Activated T-helper 9 cell treated with anti-CD3 and anti-CD28 coated beads, Interleukin-2, amount 50 U/mL, for 16 hours (primary cell): ENCODE data around the gene PLPP1.
"Not testable (repeated sequence)": the region's sequence is repeated elsewhere in the genome, so short reads cannot be mapped to it uniquely, and the experiment has no call there.

Experiments used
- DNase-seq: peaks from one replicate; pipeline ENCODE4 v3.0.0-alpha.2; 2020; ENCODE audit warnings: low read depth

PLPP1 gene

DNA sequence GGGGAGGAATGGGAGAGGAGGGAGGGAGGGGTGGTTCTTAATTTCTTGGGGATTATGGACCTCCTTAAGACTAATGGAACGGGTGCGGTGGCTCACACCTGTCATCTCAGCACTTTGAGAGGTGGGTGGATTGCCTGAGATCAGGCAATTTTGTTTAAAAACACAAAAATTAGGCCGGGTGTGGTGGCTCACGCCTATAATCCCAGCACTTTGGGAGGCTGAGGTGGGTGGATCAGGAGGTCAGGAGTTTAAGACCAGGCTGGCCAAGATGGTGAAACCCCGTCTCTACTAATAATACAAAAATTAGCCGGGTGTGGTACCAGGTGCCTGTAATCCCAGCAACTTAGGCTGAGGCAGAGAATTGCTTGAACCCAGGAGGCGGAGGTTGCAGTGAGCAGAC lies 30.8 kb downstream of the PLPP1 start:
- not testable (repeated sequence) for DNase-seq

DNA sequence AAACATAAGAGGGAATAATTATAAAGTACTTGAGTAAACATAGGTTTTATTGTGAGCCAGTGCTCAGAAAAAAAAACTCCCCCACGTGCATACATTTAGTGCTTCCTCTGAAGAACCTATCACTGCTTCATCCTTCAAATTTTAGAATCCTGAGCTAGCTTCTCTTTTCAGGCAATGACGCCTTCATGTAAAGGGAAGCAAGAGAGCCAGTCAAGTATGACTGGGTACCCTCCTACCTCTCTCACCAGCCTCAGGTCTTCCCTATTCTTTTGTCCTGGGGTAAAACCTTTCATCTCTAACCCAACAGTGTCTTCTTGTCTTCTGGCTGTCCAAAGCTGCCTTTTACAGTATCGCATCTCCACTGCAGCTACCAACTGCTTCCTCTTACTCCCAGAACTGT lies 32.0 kb downstream of the PLPP1 start:
- no peak for DNase-seq

DNA sequence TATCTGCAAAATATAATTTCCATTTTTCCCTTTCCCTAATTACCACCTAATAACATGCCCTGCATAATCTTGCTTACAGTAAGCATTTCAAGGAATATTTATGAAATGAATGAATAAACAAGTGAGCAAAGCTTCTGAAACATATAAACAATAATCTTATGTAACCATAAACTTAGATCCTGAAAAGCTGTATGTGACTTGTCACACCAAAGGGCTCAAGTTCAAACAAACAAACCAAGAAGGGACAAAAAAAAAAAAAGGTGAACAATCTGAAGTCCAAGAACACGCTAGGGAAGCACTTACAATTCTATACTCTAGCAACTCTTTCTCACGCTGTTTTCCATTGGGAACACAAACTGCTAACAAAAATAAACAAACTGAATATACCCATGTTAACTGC lies 36.3 kb downstream of the PLPP1 start:
- DNase-seq = no peak

DNA sequence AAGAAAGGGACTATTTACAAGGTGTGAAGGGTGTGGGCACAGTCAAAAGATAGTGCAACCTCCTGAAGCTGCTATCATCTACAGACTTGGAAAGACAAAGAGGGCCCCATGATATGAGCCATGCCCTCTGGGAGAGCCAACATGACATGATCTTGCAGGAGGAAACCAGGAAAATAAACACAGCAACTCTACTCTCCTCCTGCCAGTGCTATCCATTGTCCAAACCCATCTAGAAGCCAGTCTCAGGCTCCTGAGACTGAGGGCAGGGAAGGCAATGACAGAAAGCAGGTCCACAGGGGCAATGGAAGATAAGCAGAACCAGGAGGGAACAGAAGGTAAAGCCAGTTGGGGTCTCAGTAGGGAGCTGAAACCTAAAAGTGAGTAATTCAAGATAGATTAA lies 37.1 kb downstream of the PLPP1 start:
- DNase-seq = no peak

DNA sequence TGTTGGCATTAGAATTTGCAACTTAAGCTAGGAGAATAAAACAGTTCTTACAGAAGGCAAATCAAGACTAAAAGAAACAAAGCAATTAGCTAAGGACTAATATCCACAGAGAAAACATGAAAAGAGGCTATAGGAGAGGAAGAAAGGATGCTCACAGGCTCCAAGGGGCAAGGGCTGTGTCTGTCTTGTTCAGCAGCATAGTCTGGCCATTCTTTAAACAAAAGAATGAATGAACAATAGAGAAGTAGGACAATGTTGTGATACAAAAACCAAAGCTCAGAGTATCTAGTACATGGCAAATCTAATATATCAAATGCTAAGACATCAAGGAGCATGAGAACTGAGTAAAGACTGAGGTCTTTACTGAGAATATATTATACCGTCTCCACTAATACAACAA lies 39.5 kb downstream of the PLPP1 start:
- DNase-seq = no peak

DNA sequence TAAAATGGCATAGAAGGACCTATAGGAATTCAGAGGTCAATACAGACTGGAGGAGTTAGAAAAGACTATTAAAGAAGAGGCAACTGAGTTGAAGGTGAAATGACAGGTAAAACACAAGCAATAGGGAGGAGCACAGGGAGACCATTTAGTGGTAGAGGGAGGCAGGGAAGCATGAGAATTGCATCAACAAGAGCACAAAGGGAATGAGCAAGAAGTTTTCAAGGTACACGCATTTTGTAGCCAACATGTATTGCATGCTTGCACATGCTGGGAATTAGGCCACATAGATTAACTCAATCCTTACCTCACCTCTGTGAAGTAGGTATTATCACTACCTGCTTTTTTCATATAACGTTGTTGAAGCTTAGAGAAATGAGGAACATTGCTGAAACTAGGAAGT lies 42.3 kb downstream of the PLPP1 start:
- no peak for DNase-seq

DNA sequence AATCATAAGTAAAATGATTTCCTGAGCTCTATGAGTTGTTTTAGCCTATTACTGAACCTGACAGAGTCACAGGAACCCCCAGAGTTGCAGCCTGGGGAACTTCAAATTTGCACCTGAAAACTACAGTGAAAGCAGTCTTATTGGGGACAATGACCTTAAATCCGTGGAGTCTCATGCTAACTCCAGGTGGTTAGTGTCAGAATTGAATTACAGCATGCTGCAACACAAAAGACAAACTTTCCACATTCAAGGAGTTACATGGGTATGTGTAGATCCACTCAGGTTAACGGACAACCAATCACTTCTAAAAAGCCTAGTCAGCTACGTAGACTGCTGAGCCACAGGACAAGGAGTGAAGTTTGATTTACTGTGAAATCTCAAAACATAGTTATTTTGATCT lies 49.7 kb downstream of the PLPP1 start:
- no peak for DNase-seq

DNA sequence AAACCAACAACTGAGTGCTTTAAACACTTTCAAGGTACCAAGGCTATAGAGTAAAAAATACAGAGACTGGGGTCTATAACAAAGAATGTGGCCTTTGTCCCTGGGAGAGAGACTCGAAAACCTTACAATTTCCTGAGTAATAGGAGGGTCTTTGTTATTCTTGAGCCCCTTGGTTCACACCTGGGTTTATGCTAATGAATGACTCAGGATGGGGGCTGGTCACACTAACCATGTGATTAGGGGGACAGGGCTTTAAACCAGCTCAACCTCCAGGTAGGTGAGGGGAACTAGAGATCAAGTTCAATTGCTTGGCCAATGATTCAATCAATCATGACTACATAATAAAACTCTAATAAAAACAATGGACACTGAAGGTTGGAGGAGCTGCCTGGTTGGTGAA lies 50.2 kb downstream of the PLPP1 start:
- DNase-seq = no peak

DNA sequence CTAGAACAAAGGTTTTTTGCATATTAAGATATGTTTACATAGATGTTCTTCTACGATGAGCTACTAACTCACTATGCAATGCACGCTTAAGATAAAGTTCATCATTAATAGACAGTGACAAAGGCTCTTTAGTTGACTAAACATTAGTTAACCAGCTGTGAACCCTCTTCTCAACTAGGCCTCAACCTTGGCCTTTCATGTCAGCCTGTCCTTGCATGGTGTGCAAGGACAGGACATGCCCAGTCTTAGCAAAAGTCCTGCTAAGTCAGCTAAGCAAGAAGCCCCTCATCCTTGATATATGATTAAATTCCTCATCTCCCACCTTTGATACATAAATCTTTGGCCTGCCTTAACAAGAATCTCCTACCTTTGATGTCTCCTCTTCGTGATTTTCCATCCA lies 50.9 kb downstream of the PLPP1 start:
- no peak for DNase-seq

DNA sequence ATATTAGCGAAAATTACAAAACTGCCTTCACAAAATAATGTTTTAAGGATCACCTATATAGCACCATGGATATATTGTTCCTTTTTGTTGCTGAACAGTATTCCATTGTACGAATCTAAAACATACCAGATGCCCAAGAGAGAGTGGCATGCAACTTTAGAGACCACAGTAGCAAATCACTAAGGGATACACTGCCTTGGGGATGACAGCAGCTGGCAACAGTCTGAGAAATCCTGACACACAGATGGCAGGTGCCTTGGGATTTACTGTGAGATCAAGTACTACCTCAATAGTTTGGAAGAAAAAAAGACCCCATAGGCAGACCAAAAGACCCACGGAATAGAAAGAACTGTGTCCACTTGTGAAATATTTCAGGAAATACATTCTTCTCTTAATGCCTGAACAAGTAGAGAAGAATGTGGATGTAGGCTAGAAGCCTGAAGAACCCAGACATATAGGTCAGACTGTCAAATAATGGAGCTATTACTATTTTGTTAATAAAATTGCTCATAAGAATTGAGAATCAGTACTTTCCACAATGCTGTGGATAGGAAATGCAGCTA lies 53.4 kb downstream of the PLPP1 start:
- DNase-seq = no peak

DNA sequence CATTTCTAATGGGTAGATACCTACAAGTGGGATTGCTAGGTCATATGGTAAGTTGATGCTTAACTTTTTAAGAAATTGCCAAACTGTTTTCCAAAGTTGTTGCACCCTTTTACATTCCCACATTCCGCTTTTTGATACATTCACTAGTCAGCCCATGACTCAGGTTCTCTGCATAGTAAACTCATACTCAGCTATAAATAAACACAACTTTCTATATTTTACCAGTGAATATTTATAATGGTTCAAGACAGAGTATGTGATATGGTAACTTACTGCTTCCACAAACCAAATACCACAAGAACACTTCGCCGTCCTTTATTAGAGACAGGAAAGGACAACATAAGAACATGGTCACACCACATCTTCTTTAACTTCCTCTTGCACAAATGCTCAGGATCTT lies 54.0 kb downstream of the PLPP1 start:
- DNase-seq = no peak

DNA sequence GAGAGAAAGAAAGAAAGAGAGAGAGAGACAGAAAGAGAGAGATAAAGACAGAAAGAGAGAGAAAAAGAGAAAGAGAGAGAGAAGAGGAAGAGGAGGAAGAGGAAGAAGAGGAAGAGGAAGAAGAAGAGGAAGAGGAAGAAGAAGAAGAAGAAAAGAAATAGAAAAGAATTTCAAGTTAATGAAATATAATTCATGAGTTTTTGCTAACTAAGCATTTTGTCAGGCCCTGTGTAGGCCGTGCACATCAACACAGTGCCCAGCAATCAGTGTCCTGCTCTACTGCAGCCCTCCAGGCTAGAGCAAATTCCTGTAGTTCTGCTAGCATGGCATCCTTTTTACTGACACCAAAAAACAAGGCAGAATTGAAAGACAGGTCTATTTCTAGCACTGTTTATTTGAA lies 62.1 kb downstream of the PLPP1 start:
- no peak for DNase-seq

DNA sequence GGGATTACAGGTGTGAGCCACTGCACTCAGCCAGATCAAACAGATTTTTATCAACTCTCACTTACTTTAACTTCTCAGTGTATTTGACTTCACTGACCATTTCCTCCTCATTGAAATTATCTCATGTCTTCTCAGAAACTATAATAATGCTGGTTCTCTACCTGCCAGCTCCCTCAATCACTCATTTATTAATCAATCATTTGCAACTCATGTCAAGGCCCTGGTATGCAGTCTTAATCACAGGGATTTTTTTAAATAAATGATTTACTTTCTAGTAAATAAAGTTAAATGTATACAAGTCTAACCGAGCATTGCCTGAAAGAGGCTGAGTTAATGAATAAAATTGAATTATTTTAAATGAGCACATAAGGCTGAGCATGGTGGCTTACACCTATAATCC lies 63.3 kb downstream of the PLPP1 start:
- DNase-seq = no peak

DNA sequence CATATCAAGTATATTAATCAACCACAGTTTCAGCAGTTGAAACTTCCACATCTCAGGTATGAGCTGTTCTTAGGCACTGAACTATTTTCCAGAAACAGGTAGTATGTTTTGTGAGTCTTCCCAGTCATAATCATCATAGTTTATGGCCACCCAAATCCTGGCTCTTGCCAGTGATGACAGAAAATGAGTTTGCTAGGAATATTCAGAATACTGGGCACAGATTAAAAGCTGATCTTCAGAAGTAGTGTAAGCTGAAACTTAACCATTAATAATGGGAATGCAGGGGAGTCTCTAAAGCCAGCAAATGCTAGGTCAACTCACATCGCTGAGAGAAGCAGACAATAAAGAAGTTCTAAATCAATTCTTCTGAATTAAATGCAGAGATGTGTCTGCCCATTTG lies 64.5 kb downstream of the PLPP1 start:
- DNase-seq = no peak

DNA sequence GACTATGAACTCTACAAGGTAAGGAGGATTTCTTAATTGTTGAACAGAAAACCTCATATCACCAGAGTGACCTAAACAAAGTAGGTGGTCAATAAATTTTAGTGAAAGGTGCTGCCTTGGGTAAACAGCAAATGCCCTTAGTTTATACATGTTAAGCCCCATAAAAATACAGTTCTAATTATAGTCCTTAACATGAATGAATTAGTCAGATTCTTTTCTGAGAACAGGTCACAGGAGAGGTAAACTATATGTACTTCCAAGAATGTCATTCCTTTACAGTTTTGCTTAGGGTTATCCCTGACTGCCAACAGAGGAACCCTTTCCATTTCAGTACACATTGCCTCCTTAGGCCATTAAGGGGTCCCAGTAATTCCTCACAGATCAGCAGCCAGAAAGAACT lies 64.9 kb downstream of the PLPP1 start:
- no peak for DNase-seq

DNA sequence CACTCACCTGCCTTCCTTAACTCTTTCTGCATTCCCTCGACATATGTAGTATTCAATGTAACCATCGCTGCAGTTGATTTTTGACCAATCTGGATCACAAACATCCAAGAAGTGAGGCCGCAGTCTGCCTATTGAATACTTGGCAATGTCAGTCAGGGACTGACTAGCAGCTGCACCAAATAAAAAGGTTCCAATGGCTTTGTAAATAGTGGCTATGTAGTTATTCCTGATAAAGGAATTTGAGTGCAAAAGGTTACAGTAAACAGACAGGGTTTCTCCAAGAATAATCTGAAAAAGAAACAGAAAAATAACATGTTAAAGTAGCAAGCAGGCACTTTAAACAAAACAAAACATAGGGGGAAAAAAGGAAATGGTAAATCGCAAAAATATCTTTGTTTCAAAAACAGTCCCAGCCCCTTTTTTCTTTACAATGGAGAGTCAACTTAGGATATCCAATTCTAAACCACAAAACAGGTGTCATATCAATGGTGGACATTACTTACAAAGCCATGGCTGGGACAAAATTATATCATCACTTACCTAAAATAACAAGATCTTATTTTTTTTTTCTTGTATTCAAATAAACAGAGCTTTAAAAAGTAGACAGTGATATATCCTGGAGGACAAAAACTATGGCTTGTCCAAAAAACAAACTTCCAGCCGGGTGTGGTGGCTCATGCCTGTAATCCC lies 66.8 kb downstream of the PLPP1 start:
- no peak for DNase-seq

DNA sequence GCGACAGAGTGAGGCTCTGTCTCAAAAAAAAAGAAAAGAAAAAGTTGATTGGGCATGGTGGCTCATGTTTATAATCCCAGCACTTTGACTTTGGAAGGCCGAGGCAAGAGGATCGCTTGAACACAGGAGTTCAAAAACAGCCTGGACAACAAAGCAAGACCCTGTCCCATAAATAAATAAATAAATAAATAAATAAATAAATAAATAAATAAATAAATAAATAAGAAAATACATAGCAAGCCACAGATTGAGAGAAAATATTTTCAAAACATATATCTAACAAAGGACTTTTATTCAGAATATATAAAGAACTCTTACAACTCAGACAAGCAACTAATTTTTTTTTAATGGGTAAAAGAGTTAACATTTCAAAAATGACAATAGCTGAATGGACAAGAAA lies 71.2 kb downstream of the PLPP1 start:
- DNase-seq = no peak

DNA sequence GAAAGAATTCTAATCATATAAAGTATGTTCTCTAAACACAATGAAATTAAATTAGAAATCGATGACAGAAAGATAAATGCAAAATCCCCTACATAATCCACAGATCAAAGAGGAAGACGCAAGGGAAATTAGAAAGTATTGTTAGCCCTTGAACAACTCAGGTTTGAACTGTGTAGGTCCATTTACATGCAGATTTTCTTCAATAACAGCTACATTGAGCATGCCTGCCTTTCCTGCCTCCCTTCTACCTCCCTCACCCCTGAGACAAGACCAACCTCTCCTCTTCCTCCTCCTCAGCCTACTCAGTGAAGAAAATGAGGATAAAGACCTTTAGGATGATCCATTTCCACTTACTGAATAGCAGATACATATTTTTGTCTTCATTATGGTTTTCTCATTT lies 75.2 kb downstream of the PLPP1 start:
- DNase-seq = no peak

DNA sequence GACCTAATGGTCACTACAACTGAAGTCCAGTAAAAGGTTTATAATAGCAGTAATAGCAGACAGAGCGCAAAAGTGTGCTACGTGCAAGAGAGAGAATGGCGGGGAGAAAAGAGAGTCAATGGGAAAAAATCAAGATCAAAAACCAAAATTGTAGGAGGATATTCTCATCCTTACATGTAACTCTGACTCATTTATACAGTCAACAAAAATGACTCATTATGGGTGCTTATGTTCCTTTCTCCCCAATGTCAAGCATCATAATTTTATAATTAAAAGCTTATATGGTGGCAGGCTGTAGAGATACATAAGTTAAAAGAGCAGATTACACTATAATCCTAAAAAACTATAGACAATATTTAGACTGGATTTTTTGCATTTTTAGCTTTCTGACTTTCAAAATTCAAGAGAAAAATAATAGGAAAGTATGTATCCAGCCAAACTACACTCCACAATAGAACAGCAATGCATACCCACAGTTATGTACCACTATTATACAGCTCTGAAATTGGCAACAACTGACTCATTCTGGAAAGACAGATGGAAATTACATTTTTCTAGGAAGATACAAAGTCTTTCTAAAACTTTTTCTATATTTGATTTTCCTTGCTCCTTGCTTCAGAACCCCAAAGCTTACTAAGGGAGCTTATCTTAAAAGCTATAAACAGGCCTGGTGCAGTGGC lies 78.4 kb downstream of the PLPP1 start:
- no peak for DNase-seq

DNA sequence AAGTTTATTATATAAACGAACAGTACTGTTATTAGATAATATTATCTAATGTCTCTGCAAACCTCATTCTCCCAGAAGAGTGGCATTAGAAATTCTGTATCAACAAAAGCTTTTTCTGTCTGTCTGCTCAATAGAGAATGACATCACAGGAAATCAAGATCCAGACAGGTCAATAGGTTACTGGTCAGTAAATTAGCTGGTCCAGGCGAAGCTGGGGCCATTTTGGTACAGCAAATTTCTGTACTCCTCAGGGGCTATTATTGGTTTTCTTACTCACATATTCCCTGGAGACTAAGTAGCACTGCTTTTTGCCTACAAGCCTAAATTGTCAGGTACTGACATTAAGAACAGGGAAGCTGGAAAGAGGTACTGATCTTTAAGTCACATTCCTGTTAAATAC lies 80.5 kb downstream of the PLPP1 start:
- no peak for DNase-seq

DNA sequence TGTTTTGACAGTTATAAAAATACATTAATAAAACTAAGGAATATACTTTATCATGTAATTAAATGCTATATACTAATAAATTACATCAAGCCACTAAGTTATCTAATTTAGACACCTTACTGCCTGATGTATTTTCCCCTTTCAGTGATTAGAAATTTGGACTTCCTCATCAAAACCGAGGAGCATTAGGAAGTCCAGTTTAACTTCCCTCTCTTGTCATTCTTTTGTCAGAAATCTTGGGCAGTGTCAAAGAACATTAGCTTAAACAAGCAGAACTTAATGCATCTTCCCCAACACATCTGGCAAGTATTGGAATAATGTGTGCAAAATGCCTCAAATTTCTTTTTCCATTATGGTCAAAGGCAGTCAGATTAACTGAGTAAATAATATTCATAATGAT lies 81.6 kb downstream of the PLPP1 start:
- DNase-seq = no peak

DNA sequence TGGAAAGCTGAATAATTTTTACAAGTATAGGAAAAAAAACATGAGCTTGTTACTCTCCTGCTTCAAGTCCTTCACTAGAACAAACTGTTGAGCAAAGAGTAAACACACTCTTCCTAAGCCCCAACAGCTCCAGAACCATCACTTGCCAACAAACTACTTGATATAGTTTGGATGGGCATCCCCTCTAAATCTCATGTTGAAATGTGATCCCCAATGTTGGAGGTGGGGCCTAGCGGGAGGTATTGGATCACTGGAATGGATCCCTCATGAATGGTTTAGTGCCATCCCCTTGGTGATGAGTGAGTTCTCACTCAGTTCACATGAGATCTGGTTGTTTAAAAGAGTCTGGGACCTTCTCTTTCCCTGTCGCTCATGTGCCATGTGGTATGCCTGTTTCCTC lies 82.8 kb downstream of the PLPP1 start:
- no peak for DNase-seq

DNA sequence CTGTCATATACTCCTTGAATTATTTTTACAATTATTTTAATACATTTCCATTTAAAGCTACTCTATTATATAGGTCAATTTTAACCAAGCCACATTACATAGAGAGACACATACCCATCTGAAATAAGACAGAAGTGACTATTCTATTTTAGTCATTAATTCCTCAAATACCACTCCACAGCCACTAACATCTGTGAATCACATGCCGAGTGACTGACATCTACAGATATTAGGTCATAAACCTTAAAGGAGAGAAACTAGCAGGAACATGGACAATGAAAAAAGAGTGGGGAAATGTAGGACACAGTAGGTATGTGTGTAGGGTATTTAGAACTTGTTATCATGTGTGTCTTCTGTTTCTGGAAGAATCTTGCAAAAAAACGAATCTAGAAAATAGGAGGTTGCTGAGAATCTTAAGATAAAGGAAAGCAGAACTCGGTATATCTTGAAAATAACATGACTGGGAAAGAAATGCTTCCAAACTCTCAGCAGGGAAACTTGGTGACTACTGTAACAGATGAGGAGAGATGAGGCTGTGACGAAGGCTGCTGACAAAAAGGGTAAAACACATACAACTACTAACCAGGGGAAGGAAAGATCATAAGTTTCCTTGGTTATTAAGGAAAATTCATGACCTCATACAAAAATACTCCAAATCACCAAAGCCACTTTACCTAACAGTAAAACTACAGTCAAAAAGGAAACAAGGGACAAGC lies 84.6 kb downstream of the PLPP1 start:
- DNase-seq = no peak
